ENCODE data around the gene ADI1.

GRCh38 chr2:3475771-3476170, 43.6 kb downstream of the ADI1 start:
- TF ChIP-seq, protein P1, sequence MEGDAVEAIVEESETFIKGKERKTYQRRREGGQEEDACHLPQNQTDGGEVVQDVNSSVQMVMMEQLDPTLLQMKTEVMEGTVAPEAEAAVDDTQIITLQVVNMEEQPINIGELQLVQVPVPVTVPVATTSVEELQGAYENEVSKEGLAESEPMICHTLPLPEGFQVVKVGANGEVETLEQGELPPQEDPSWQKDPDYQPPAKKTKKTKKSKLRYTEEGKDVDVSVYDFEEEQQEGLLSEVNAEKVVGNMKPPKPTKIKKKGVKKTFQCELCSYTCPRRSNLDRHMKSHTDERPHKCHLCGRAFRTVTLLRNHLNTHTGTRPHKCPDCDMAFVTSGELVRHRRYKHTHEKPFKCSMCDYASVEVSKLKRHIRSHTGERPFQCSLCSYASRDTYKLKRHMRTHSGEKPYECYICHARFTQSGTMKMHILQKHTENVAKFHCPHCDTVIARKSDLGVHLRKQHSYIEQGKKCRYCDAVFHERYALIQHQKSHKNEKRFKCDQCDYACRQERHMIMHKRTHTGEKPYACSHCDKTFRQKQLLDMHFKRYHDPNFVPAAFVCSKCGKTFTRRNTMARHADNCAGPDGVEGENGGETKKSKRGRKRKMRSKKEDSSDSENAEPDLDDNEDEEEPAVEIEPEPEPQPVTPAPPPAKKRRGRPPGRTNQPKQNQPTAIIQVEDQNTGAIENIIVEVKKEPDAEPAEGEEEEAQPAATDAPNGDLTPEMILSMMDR (IDR thresholded peaks at IDR 0.05; ENCODE audit: low read depth, low read length), result no peak
- TF ChIP-seq EZH2phosphoT487 (IDR thresholded peaks at IDR 0.05; ENCODE audit: low read depth), result no peak
